IMR-90 (cell line): ENCODE data around the gene ERICH3. TPM values are rescaled to one million over a fixed set of nuclear protein-coding genes. Genes with fewer than 3 reads are reported as not detected.

Source experiments
- ATAC-seq: fragments of 200-7000 bp; cut with Tn5 transposase; 2 replicates; pipeline ENCODE4 v1.9.1; 2020; ENCODE audit warnings: low read depth, mild to moderate bottlenecking, moderate library complexity
- BruUV-seq: library from RNA; stranded (reverse); fragments of 400-500 nt; replicated peaks from 2 replicates; lab custom pipeline; 2021; lab: Mats Ljungman, UMichigan
- CTCF ChIA-PET: fragments of 300-600 bp; formaldehyde crosslinking; extraction: SDS; loops from one replicate; lab custom pipeline; 2021; ENCODE audit warnings: antibody characterized with exemption; lab: Yijun Ruan, JAX
- POLR2A ChIA-PET: fragments of 300-600 bp; sonication (Branson Sonifier 250); formaldehyde crosslinking; loops from one replicate; lab custom pipeline; 2022; ENCODE audit warnings: antibody characterized with exemption; ENCODE audit not compliant: unreplicated experiment; lab: Charles Lee
- DNase-seq: peaks from one replicate; pipeline ENCODE4 v3.0.0; 2013
- H2AFZ ChIP-seq: replicated peaks from 2 replicates; pipeline ENCODE3; 2013; ENCODE audit warnings: low read length, mild to moderate bottlenecking; ENCODE audit not compliant: poor library complexity
- H2AK5ac ChIP-seq: 2 replicates; pipeline ENCODE4 v1.6.1; 2013; ENCODE audit warnings: low read depth, low read length, inconsistent platforms
- H2AK9ac ChIP-seq: replicated peaks from 2 replicates; pipeline ENCODE3; 2013; ENCODE audit warnings: mild to moderate bottlenecking, low read depth, low read length, moderate library complexity; ENCODE audit not compliant: poor library complexity
- H2BK120ac ChIP-seq: 2 replicates; pipeline ENCODE4 v1.6.1; 2013; ENCODE audit warnings: low read depth, low read length, inconsistent platforms
- H2BK15ac ChIP-seq: 3 replicates; pipeline ENCODE4 v1.6.1; 2013; ENCODE audit warnings: low read depth, low read length, inconsistent platforms
- H2BK20ac ChIP-seq: 2 replicates; pipeline ENCODE4 v1.6.1; 2013; ENCODE audit warnings: low read depth, mild to moderate bottlenecking, inconsistent platforms, low read length, moderate library complexity
- H2BK5ac ChIP-seq: 2 replicates; pipeline ENCODE4 v1.6.1; 2013; ENCODE audit warnings: mild to moderate bottlenecking, low read depth, low read length, inconsistent platforms; ENCODE audit not compliant: poor library complexity, severe bottlenecking
- H3K14ac ChIP-seq: replicated peaks from 2 replicates; pipeline ENCODE4 v1.6.1; 2013; ENCODE audit warnings: low read depth, low read length, inconsistent platforms
- H3K18ac ChIP-seq: 2 replicates; pipeline ENCODE4 v1.6.1; 2013; ENCODE audit warnings: low read depth, low read length, control low read depth
- H3K23ac ChIP-seq: 2 replicates; pipeline ENCODE4 v1.6.1; 2013; ENCODE audit warnings: low read depth, low read length, inconsistent platforms
- H3K27ac ChIP-seq: 2 replicates; pipeline ENCODE4 v1.5.1; 2013; ENCODE audit warnings: mild to moderate bottlenecking, control low read depth, low read length; ENCODE audit not compliant: insufficient read depth
- H3K27me3 ChIP-seq: 2 replicates; pipeline ENCODE4 v1.6.1; 2013; ENCODE audit warnings: low read length; ENCODE audit not compliant: control insufficient read depth, insufficient read depth
- H3K36me3 ChIP-seq: 2 replicates; pipeline ENCODE4 v1.6.1; 2013; ENCODE audit warnings: low read length, mixed read lengths; ENCODE audit not compliant: control insufficient read depth, insufficient read depth
- H3K4ac ChIP-seq: 2 replicates; pipeline ENCODE4 v1.6.1; 2013; ENCODE audit warnings: low read depth, low read length, inconsistent platforms
- H3K4me1 ChIP-seq: 2 replicates; pipeline ENCODE4 v1.6.1; 2013; ENCODE audit warnings: low read length, mixed read lengths; ENCODE audit not compliant: control insufficient read depth, insufficient read depth
- H3K4me2 ChIP-seq: 2 replicates; pipeline ENCODE4 v1.6.1; 2013; ENCODE audit warnings: low read depth, mild to moderate bottlenecking, control low read depth, low read length, moderate library complexity
- H3K4me3 ChIP-seq: 2 replicates; pipeline ENCODE4 v1.5.1; 2013; ENCODE audit warnings: low read depth, mild to moderate bottlenecking, control low read depth, low read length, moderate library complexity; ENCODE audit not compliant: insufficient read depth
- H3K56ac ChIP-seq: 2 replicates; pipeline ENCODE4 v1.6.1; 2013; ENCODE audit warnings: low read length, inconsistent platforms; ENCODE audit not compliant: insufficient read depth; ENCODE audit errors: extremely low read depth
- H3K79me1 ChIP-seq, 2 experiments: 2 replicates each; pipeline ENCODE4 v1.6.1; 2013; ENCODE audit warnings: low read length in 2 of 2, inconsistent platforms in 1 of 2, low read depth in 1 of 2
- H3K9ac ChIP-seq: 2 replicates; pipeline ENCODE4 v1.6.1; 2013; ENCODE audit warnings: low read depth, low read length, control low read depth
- H3K9me1 ChIP-seq: 2 replicates; pipeline ENCODE4 v1.6.1; 2013; ENCODE audit warnings: low read length, inconsistent platforms; ENCODE audit not compliant: insufficient read depth
- H3K9me3 ChIP-seq: 2 replicates; pipeline ENCODE4 v1.6.1; 2013; ENCODE audit warnings: low read length; ENCODE audit not compliant: control insufficient read depth, insufficient read depth
- H4K20me1 ChIP-seq: 2 replicates; pipeline ENCODE4 v1.6.1; 2013; ENCODE audit warnings: low read length, inconsistent platforms; ENCODE audit not compliant: insufficient read depth
- H4K5ac ChIP-seq: 2 replicates; pipeline ENCODE4 v1.6.1; 2013; ENCODE audit warnings: mild to moderate bottlenecking, low read depth, low read length, control low read depth
- H4K8ac ChIP-seq, 2 experiments: 2 replicates each; pipeline ENCODE4 v1.6.1; 2013; ENCODE audit warnings: low read depth in 2 of 2, low read length in 2 of 2, control low read depth in 1 of 2, inconsistent platforms in 1 of 2
- H4K91ac ChIP-seq: 2 replicates; pipeline ENCODE4 v1.6.1; 2013; ENCODE audit warnings: low read depth, low read length, inconsistent platforms; ENCODE audit not compliant: insufficient read depth
- BHLHE40 ChIP-seq: fragments of 150-350 bp; IDR thresholded peaks from 2 replicates; pipeline ENCODE4 v1.6.1; 2016; ENCODE audit warnings: mild to moderate bottlenecking, low read depth, low read length
- CEBPB ChIP-seq: IDR thresholded peaks from 2 replicates; pipeline ENCODE4 v1.6.1; 2012; ENCODE audit warnings: low read depth, low read length, improper control_type of control experiment
- CHD1 ChIP-seq: IDR thresholded peaks from 2 replicates; pipeline ENCODE4 v1.6.1; 2012; ENCODE audit warnings: low read depth, low read length, improper control_type of control experiment
- CTCF ChIP-seq: conservative IDR thresholded peaks from 2 replicates; pipeline ENCODE4 v1.5.1; 2012; ENCODE audit warnings: mild to moderate bottlenecking, low read depth, low read length, improper control_type of control experiment
- ELK1 ChIP-seq: fragments of 150-350 bp; IDR thresholded peaks from 2 replicates; pipeline ENCODE4 v1.6.1; 2016; ENCODE audit warnings: low read depth, mild to moderate bottlenecking, low read length, moderate library complexity, borderline replicate concordance
- FOS ChIP-seq: fragments of 150-350 bp; IDR thresholded peaks from 2 replicates; pipeline ENCODE4 v1.6.1; 2016; ENCODE audit warnings: low read depth, low read length
- MAFK ChIP-seq: IDR thresholded peaks from 2 replicates; pipeline ENCODE4 v1.6.1; 2012; ENCODE audit warnings: low read depth, low read length, improper control_type of control experiment
- MAZ ChIP-seq: IDR thresholded peaks from 2 replicates; pipeline ENCODE4 v1.6.1; 2012; ENCODE audit warnings: low read depth, mild to moderate bottlenecking, low read length, improper control_type of control experiment, moderate library complexity, borderline replicate concordance
- MXI1 ChIP-seq: IDR thresholded peaks from 2 replicates; pipeline ENCODE4 v1.6.1; 2012; ENCODE audit warnings: low read depth, mild to moderate bottlenecking, low read length, moderate library complexity, borderline replicate concordance
- NFE2L2 ChIP-seq: fragments of 150-350 bp; IDR thresholded peaks from 2 replicates; pipeline ENCODE4 v1.6.1; 2016; ENCODE audit warnings: low read depth, mild to moderate bottlenecking, low read length
- POLR2A ChIP-seq: IDR thresholded peaks from 2 replicates; pipeline ENCODE4 v1.6.1; 2012; ENCODE audit warnings: mild to moderate bottlenecking, low read depth, low read length
- RAD21 ChIP-seq: IDR thresholded peaks from 2 replicates; pipeline ENCODE4 v1.6.1; 2012; ENCODE audit warnings: low read length, improper control_type of control experiment
- RCOR1 ChIP-seq: IDR thresholded peaks from 2 replicates; pipeline ENCODE4 v1.6.1; 2012; ENCODE audit warnings: mild to moderate bottlenecking, low read length, improper control_type of control experiment; ENCODE audit not compliant: insufficient replicate concordance
- RFX5 ChIP-seq: IDR thresholded peaks from 2 replicates; pipeline ENCODE4 v1.8.0; 2012; ENCODE audit warnings: low read depth, mild to moderate bottlenecking, low read length, moderate library complexity
- SMC3 ChIP-seq: fragments of 150-350 bp; IDR thresholded peaks from 2 replicates; pipeline ENCODE4 v1.6.1; 2016; ENCODE audit warnings: low read depth, mild to moderate bottlenecking, antibody characterized with exemption, low read length, moderate library complexity
- USF2 ChIP-seq: fragments of 150-350 bp; IDR thresholded peaks from 2 replicates; pipeline ENCODE4 v1.6.1; 2017; ENCODE audit warnings: mild to moderate bottlenecking, antibody characterized with exemption, low read length, low read depth
- WGBS, 2 experiments: methylation state at CpG; one replicate each; pipeline versions ENCODE4 v1.1.5 to v1.1.7; 2013; ENCODE audit warnings: missing lambda C conversion rate in 2 of 2; ENCODE audit not compliant: insufficient read length in 1 of 2; ENCODE audit errors: extremely low coverage in 2 of 2; 5-methylcytosine and 5-hydroxymethylcytosine counted together
- dilution Hi-C: fragments of 300-500 bp; cut with HindIII; formaldehyde crosslinking; loops from one replicate; pipeline ENCODE4 v1.14.3; 2018; ENCODE audit warnings: low sequenced_read_pairs; ENCODE audit not compliant: unreplicated experiment
- in situ Hi-C: fragments of 300-500 bp; cut with MboI; formaldehyde crosslinking; loops from 3 replicates; pipeline ENCODE4 v1.14.3; 2019; ENCODE audit warnings: low sequenced_read_pairs, inconsistent platforms, mixed read lengths
- intact Hi-C: fragments of 100-400 bp; cut with micrococcal nuclease; formaldehyde crosslinking; loops from 2 replicates; pipeline ENCODE4 v1.10.0; 2022
- polyA plus RNA-seq, 3 experiments: library from polyadenylated mRNA; depleted of rRNA; stranded (reverse); fragments of >200 nt; gene quantifications; 2 replicates each; pipeline ENCODE4 v1.2.3, GENCODE V29; 2012; ENCODE audit warnings: low replicate concordance in 1 of 3
- total RNA-seq: library from RNA; depleted of rRNA; stranded (reverse); fragments of >200 nt; gene quantifications from 2 replicates; pipeline ENCODE4 v1.2.3, GENCODE V29; 2012

The ERICH3 gene
- total and polyA plus RNA-seq, 2 of the 4 experiments (the other 2 are of a cell fraction): not detected

- no peak overlapping the region for H3K9ac ChIP-seq
- intact Hi-C loops: no loop called here
- H3K18ac ChIP-seq: no peak overlapping the region
- H3K79me1 ChIP-seq: no peaks in the 10 kb centered on the region
- no peaks in the 10 kb centered on the region for H3K4me1 ChIP-seq
- no peak overlapping the region for H4K91ac ChIP-seq
- no peak overlapping the region for H3K27ac ChIP-seq
- no peak overlapping the region for H2BK20ac ChIP-seq
- BruUV-seq: no TSS peak
- no peak overlapping the region for H4K8ac ChIP-seq
- H3K9me3 ChIP-seq: no peaks in the 10 kb centered on the region
- H3K56ac ChIP-seq: no peak overlapping the region
- no peak for DNase-seq
- no peak overlapping the region for H3K4ac ChIP-seq
- H3K4me2 ChIP-seq: no peak overlapping the region
- H2BK5ac ChIP-seq: no peak overlapping the region
- H3K27me3 ChIP-seq: no peaks in the 10 kb centered on the region
- H3K4me3 ChIP-seq: no peak overlapping the region
- no peak overlapping the region for H4K5ac ChIP-seq
- CTCF ChIA-PET: no interaction called here
- H2AK5ac ChIP-seq: no peak overlapping the region
- H3K36me3 ChIP-seq: no peaks in the 10 kb centered on the region
- H4K20me1 ChIP-seq: no peaks in the 10 kb centered on the region
- TF ChIP-seq ELK1 (no peak), POLR2A (no peak), BHLHE40 (no peak), MAFK (no peak), CTCF (no peak), MAZ (no peak), FOS (no peak), RAD21 (no peak), CHD1 (no peak), CEBPB (no peak), MXI1 (no peak), RCOR1 (no peak), SMC3 (no peak), USF2 (no peak), NFE2L2 (no peak), RFX5 (no peak)
- H2AK9ac ChIP-seq: no peak overlapping the region
- ATAC-seq: no peak
- in situ Hi-C loops: no loop called here
- no peak overlapping the region for H2BK15ac ChIP-seq
- H3K23ac ChIP-seq: no peak overlapping the region
- no peaks in the 10 kb centered on the region for H3K9me1 ChIP-seq
- no peak overlapping the region for H3K14ac ChIP-seq
- dilution Hi-C loops: no loop called here
- no peak overlapping the region for H2BK120ac ChIP-seq
- POLR2A ChIA-PET: no interaction called here
- no CpG with 5 or more reads among the region's 1 CpG for WGBS, 2 experiments
- no peak overlapping the region for H2AFZ ChIP-seq
These were observed 36.3 kb downstream of the ERICH3 start for GRCh38 chr1:74637296-74637695.
